Activated CD8-positive, alpha-beta T cell treated with anti-CD3 and anti-CD28 coated beads, Interleukin-2, amount 10 ng/mL, durations not matched to agents 7 days and 5 days (primary cell): Measurements from ENCODE around the gene COQ2. TPM values are rescaled to one million over a fixed set of nuclear protein-coding genes. Genes with fewer than 3 reads are reported as not detected.

Source experiments
- ATAC-seq: fragments of 150-1000 bp; cut with Tn5 transposase; one replicate; pipeline ENCODE4 v1.10.0; 2021; ENCODE audit warnings: moderate library complexity
- CTCF ChIA-PET: fragments of 350-600 bp; sonication (Branson Sonifier 250); formaldehyde crosslinking; loops from one replicate; lab custom pipeline; 2021; ENCODE audit warnings: antibody characterized with exemption; lab: Charles Lee
- POLR2A ChIA-PET: fragments of 350-600 bp; sonication (Branson Sonifier 250); formaldehyde crosslinking; loops from one replicate; lab custom pipeline; 2021; ENCODE audit warnings: antibody characterized with exemption; lab: Charles Lee
- DNase-seq: peaks from one replicate; pipeline ENCODE4 v3.0.0-alpha.2; 2020
- H3K27ac Mint-ChIP-seq: one replicate; pipeline ENCODE4 v1.8.0; 2021; ENCODE audit warnings: mild to moderate bottlenecking, mixed read lengths
- H3K27me3 Mint-ChIP-seq: one replicate; pipeline ENCODE4 v1.8.0; 2021; ENCODE audit warnings: low read depth, mixed read lengths
- H3K36me3 Mint-ChIP-seq: one replicate; pipeline ENCODE4 v1.8.0; 2021; ENCODE audit warnings: low read depth, mixed read lengths
- H3K4me1 Mint-ChIP-seq: one replicate; pipeline ENCODE4 v1.8.0; 2021; ENCODE audit warnings: low read depth, mixed read lengths
- H3K4me3 Mint-ChIP-seq: one replicate; pipeline ENCODE4 v1.8.0; 2021; ENCODE audit warnings: mild to moderate bottlenecking, mixed read lengths
- H3K9me3 Mint-ChIP-seq: one replicate; pipeline ENCODE4 v1.8.0; 2022; ENCODE audit warnings: mixed read lengths; ENCODE audit not compliant: insufficient read depth
- total RNA-seq, 2 experiments: library from RNA; stranded (reverse); gene quantifications; one replicate each; pipeline ENCODE4 v1.2.3, GENCODE V29; 2021

COQ2 gene
- total RNA-seq, 2 experiments from 2014 or later, result 21.3 to 21.9 TPM

DNA sequence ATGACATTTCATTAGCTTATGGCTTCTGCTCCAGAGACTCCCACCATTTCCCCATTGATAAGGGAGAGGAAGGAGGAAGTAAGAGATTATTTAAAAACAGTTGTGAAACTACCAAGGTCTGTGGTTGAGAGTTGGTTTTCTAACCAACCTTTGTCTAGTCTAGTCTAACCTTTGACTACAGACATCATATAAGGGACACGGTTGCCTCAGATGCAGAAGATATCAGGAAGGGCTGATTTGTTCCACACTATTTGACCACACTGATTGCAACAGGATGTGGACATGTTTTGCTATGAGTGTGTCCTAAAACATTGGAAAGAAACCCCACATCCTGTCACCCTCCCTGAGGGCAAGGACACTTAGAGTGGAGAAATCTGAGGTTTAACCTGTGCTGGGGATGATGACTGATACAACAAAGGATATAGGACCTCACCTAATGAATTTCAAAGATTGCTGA, 53.0 kb downstream of the COQ2 start:
- CTCF ChIA-PET, result interaction anchor here (0.9 kb wide), 1 partner anchor 14 kb away, joined by 3 read pairs; no protein-coding TSS in a partner anchor
- POLR2A ChIA-PET, result interaction anchor here (1.1 kb wide), 1 partner anchor 14 kb away, joined by 5 read pairs; no protein-coding TSS in a partner anchor
- Mint-ChIP-seq H3K27me3 (no peaks in the 10 kb centered on the region), H3K36me3 (peaks cover 45% of the 10 kb centered on the region), H3K27ac (peak overlapping the region; percentile 65), H3K4me1 (peaks cover 66% of the 10 kb centered on the region), H3K4me3 (peak overlapping the region; percentile 24), H3K9me3 (no peaks in the 10 kb centered on the region)
- peak; percentile 75 for DNase-seq
- peak; percentile 84 for ATAC-seq

DNA sequence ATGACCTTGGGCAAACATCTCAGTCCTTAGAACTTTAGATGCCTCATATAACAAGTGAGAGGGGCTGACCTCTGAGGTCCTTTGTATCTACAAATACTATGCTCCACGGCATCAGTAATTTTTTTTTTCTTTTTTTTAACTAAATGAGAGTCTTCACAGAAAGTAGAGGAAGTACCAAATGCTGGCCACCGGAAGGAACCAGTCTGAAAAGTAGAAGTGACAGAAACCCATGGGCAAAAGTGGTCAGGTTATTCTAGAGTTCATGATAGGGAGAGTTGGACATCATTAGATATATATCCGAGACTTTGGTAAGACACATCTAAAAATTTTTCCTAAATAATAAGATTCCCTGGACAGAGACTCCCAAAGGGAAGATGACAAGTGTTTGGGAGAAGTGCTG, 53.7 kb downstream of the COQ2 start:
- no peak for DNase-seq
- Mint-ChIP-seq H3K4me1 (peaks cover 60% of the 10 kb centered on the region), H3K9me3 (no peaks in the 10 kb centered on the region), H3K27ac (no peak overlapping the region), H3K36me3 (peaks cover 44% of the 10 kb centered on the region), H3K4me3 (no peak overlapping the region), H3K27me3 (no peaks in the 10 kb centered on the region)
- ChIA-PET POLR2A (interaction anchor here (1.1 kb wide), 1 partner anchor 13 kb away, joined by 5 read pairs; no protein-coding TSS in a partner anchor), CTCF (interaction anchor here (0.9 kb wide), 1 partner anchor 13 kb away, joined by 3 read pairs; no protein-coding TSS in a partner anchor)
- ATAC-seq, result no peak

DNA sequence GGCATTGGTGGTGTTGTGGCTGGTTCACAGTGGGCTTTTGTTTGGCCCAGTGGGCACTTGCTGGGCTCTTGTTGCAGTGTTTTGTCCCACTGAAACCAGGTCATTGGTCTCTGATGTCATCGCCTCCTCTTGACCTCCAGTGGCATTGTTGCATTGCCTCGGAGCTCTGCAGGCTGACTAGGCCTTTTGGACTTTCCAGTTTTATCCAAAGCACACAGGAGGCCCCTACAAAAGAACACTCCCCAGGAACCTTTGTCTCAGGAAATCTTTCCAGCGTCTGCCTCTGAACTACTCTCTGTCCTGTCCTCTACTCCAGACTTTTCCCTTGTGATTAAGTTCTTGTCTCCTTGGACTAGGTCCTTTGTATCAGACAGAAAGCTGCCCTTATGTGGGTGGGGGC, 54.8 kb downstream of the COQ2 start:
- Mint-ChIP-seq H3K27me3 (no peaks in the 10 kb centered on the region), H3K4me3 (no peak overlapping the region), H3K27ac (peak overlapping the region; percentile 28), H3K9me3 (no peaks in the 10 kb centered on the region), H3K36me3 (peaks cover 34% of the 10 kb centered on the region), H3K4me1 (peaks cover 52% of the 10 kb centered on the region)
- ATAC-seq (no peak), DNase-seq (no peak)
- CTCF ChIA-PET, result no interaction called here
- POLR2A ChIA-PET, result interaction anchor here (1.3 kb wide), 1 partner anchor 12 kb away, joined by 6 read pairs; no protein-coding TSS in a partner anchor

DNA sequence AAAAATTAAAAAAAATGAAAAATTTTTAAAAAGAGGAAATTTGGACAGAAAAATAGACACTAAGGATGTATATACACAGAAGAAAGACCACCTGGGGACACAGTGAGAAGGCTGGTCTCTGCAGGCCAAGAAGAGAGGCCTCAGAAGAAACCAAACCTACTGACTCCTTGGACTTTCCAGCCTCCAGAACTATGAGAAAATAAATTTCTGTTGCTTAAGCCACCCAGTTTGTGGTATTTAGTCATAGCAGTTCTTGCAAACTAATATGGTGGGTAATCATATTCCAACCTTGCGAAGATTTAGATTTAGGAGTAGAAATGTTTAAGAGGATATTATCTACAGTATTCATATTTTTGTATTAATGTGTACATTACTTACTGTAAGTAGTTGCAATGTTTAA, 56.4 kb downstream of the COQ2 start:
- Mint-ChIP-seq H3K9me3 (no peaks in the 10 kb centered on the region), H3K4me1 (peaks cover 61% of the 10 kb centered on the region), H3K27me3 (no peaks in the 10 kb centered on the region), H3K27ac (no peak overlapping the region), H3K36me3 (peaks cover 34% of the 10 kb centered on the region), H3K4me3 (no peak overlapping the region)
- no peak for ATAC-seq
- ChIA-PET POLR2A (no interaction called here), CTCF (no interaction called here)
- DNase-seq, result no peak

DNA sequence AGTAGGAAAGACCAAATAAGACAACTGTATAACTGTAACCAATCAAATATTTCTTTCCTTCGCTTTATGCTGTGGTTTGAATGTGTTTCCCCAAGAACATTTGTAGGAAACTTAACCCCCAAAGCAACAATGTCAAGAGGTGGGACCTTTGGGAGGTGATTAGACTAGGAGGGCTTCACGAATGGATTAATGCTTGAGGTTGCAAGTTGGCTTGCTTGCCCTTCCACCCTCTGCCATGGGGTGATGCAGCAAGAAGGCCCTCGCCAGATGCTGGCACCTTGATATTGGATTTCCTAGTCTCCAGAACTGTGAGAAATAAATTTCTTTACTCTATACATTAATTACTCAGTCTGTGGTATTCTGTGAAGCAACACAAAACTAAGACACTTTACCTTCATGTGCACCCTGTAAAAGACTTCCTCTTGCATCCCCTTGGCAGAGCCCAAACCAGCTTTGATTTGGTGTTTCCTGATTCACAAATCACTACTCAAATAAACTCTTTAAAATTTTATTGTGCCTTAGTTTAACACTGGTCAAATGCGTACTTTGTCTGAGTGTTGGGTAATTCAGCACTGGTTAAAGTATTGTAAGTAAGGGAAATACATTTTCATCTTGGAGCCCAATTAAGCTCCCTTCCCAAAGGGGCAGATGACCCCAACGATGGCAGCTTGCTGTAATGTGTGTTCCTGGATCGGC, 59.9 kb downstream of the COQ2 start:
- no peak overlapping the region for H3K27ac Mint-ChIP-seq
- no peak overlapping the region for H3K4me3 Mint-ChIP-seq
- CTCF ChIA-PET, result interaction anchor here (1.8 kb wide), 1 partner anchor 36 kb away, joined by 4 read pairs; no protein-coding TSS in a partner anchor
- no peaks in the 10 kb centered on the region for H3K27me3 Mint-ChIP-seq
- no peaks in the 10 kb centered on the region for H3K9me3 Mint-ChIP-seq
- no peak for ATAC-seq
- H3K36me3 Mint-ChIP-seq, result peaks cover 21% of the 10 kb centered on the region
- POLR2A ChIA-PET, result interaction anchor here (0.6 kb wide), 1 partner anchor 340 kb away, joined by 3 read pairs; no protein-coding TSS in a partner anchor
- H3K4me1 Mint-ChIP-seq, result peaks cover 51% of the 10 kb centered on the region
- DNase-seq, result no peak

DNA sequence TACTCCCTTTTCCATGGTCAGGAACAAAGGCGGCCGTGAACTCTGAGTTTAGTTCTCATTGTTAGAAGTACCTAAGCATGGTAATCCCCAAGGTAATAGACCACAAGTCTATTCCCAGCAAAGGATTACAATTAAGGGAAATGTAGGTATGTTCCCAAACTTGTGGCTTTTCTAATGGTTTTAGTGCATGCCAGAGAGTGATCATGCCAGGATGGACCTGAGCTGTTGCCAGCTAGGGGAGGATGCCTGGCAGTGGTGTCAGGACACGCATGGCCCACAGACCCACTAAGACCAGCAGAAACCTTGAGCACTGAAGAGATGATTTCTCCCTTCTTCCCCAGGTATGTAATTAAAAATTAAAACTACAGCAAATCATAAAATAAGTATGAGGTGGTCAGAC, 60.8 kb downstream of the COQ2 start:
- peaks cover 57% of the 10 kb centered on the region for H3K4me1 Mint-ChIP-seq
- CTCF ChIA-PET, result interaction anchor here (1.8 kb wide), 1 partner anchor 37 kb away, joined by 4 read pairs; no protein-coding TSS in a partner anchor

DNA sequence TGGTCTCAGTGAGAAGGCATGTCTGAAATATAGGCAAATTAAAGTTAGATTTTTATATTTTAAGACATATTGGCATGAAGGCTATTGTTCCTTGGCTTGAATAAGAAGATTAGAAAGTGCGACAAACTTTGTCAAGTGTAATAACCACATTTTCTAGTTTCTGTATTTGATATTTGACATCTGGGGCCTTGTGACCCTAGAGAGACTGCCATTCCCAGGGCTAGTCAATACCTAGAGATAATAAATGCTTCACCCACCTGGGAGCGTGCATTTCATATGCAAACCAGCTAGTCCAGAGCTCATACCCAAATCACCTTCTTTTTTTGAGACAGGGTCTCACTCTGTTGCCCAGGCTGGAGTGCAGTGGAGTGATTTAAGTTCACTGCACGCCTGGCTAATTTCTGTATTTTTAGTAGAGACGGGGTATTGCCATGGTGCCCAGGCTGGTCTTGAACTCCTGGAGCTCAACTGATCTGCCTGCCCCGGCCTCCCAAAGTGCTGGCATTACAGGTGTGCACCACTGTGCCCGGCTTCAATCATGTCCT, 62.6 kb downstream of the COQ2 start:
- peaks cover 13% of the 10 kb centered on the region for H3K36me3 Mint-ChIP-seq
- peaks cover 70% of the 10 kb centered on the region for H3K4me1 Mint-ChIP-seq
- DNase-seq, result no peak
- ATAC-seq, result no peak
- no peaks in the 10 kb centered on the region for H3K27me3 Mint-ChIP-seq
- ChIA-PET CTCF (interaction anchor here (0.9 to 1.1 kb wide), 2 partner anchors 12 to 60 kb away, joined by 3 read pairs; no protein-coding TSS in a partner anchor), POLR2A (no interaction called here)
- no peaks in the 10 kb centered on the region for H3K9me3 Mint-ChIP-seq
- no peak overlapping the region for H3K27ac Mint-ChIP-seq
- H3K4me3 Mint-ChIP-seq, result no peak overlapping the region

More for the DNA sequence above, 60.8 kb downstream of the COQ2 start:
- ATAC-seq (no peak), DNase-seq (no peak)
- Mint-ChIP-seq H3K4me3 (no peak overlapping the region), H3K27me3 (no peaks in the 10 kb centered on the region), H3K9me3 (no peaks in the 10 kb centered on the region), H3K36me3 (peaks cover 17% of the 10 kb centered on the region), H3K27ac (no peak overlapping the region)
- POLR2A ChIA-PET, result no interaction called here

DNA sequence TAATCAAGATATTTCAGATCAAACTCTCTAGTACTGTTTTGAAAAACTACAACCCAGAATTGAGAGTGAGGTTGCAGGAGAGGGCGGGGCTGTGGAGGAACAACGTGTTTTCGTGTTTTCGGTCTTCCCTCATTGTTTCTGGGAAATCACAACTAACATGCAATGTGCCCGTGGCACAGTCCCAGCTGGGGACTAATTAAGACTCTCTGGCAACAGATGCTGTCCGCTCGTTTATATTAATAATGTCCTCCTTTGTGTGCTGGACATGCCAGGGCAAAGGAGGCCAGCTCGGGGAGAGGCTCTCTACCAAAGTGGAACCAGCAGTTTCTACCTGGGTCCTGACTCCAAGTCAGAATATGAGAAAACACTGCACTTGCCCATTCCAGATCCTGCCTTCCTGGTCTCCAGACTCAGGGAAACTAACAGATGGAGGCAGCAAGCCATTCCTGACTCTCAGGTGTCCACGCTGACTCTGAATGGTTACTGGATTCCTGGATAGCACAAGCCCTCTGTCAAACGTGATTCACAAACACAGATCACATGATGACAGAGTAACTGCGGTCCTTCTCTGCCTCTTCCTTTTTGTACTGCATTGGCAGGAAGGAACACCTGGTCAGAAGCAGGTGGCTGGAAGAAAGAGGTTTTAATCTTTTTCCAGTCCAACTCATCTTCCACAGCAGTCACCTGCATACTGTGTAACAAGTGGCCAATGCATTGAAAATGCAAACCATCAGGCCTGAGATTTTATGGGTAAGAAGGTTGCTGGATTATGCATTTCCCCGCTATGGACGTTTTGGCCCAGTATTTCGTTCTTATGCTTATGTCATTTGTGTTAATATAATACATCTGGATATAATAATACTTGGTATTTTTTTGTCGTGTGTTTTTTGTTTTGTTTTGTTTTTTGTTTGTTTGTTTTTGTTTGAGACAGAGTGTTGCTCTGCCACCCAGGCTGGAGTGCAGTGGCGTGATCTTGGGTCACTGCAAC, 65.0 kb downstream of the COQ2 start:
- Mint-ChIP-seq H3K4me1 (peaks cover 76% of the 10 kb centered on the region), H3K27ac (peak overlapping the region; percentile 87), H3K9me3 (no peaks in the 10 kb centered on the region), H3K4me3 (peak overlapping the region; percentile 80), H3K36me3 (peaks cover 19% of the 10 kb centered on the region), H3K27me3 (no peaks in the 10 kb centered on the region)
- DNase-seq (peak; percentile 72), ATAC-seq (peak; percentile 49)
- ChIA-PET CTCF (interaction anchor here (0.9 to 2.7 kb wide), 5 partner anchors 9 to 135 kb away, joined by 3 to 47 read pairs (median 5); partner anchors contain the start of gene PLAC8), POLR2A (interaction anchor here (2.0 kb wide), 1 partner anchor 65 kb away, joined by 5 read pairs; the partner anchor contains the start of gene COQ2)

DNA sequence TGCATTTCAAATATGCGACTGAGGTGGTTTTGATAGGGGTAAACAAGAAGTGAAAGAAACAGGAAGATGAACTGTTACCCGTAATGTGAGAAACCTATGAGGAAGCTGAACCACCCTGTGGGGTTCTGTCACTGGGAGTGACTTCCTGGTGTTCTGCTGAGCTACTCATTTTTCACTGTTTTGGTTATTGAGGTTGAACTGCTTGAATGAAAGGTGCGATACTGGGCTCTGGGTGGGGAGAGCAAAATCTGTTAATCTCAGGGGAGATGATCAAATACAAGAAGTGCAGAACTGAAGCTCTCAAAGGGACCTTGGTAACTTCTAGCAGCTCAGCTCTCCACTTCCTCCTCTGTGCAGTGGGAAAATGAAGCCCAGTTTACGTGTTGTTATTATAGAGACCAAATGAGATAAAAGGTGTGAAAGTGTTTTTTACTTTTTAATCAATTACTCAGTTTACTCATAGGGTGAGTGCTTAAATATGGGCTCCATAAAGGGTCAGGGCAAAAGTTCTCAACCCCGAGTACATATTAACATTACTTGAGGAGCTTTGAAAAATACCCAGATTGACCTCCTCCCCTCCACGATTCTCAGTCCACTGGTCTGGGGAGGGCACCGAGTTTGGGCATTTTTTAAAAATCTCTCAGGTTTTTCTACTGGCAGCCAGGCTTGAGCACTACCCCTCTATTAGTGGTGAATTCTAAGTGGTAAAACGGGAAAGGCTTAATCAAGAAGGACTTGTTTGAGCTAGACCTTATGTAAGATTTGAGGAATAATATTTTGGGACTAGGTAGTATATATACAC, 66.7 kb downstream of the COQ2 start:
- ATAC-seq (peak; percentile 91), DNase-seq (peak; percentile 86)
- H3K36me3 Mint-ChIP-seq, result peaks cover 12% of the 10 kb centered on the region
- ChIA-PET CTCF (interaction anchor here (0.7 to 2.7 kb wide), 18 partner anchors 9 to 144 kb away, joined by 3 to 47 read pairs (median 5); partner anchors contain the start of genes COQ2 and PLAC8), POLR2A (interaction anchor here (0.6 to 2.0 kb wide), 18 partner anchors 9 to 318 kb away, joined by 3 to 21 read pairs (median 4); partner anchors contain the start of genes COPS4 and COQ2)
- peaks cover 5% of the 10 kb centered on the region for H3K9me3 Mint-ChIP-seq
- peaks cover 76% of the 10 kb centered on the region for H3K4me1 Mint-ChIP-seq
- peak overlapping the region; percentile 80 for H3K4me3 Mint-ChIP-seq
- H3K27me3 Mint-ChIP-seq, result no peaks in the 10 kb centered on the region
- H3K27ac Mint-ChIP-seq, result peak overlapping the region; percentile 87

DNA sequence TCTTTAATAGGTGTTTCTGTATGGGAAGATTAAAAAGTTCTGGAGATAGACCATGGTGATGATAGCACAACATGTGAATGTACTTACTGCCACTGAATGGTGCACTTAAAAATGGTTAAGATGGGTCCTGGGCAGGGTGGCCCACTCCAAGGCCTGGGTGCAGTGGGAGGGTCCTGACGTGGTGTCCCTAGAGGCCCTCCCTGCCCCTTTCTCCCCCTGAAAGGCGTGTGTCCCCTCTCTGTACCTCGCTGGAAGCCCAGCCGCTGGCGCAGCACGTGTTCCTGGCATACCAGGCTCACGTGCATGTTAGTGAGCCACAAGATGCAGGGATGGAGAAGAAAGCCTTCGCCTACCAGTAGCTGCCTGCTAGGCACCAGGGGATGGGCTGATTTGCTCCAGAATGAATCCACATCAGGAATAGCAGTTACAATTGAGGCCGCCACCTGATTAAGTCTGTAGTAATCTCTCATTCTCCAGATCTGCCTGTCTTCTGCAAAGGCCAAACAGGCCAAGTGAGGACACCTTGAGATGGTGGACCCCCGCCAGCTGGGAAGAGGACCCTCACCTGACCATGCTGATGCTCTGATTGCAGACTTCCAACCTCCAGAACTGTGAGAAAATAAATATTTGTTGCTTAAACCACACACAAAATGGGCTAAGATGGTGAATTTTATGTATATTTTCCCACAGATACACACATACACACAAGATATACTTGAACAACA, 67.5 kb downstream of the COQ2 start:
- Mint-ChIP-seq H3K4me3 (peak overlapping the region; percentile 80), H3K4me1 (peaks cover 82% of the 10 kb centered on the region), H3K27me3 (no peaks in the 10 kb centered on the region), H3K9me3 (peaks cover 5% of the 10 kb centered on the region), H3K36me3 (peaks cover 14% of the 10 kb centered on the region), H3K27ac (peak overlapping the region; percentile 87)
- ChIA-PET POLR2A (interaction anchor here (0.8 to 1.9 kb wide), 14 partner anchors 8 to 317 kb away, joined by 3 to 21 read pairs (median 4); no protein-coding TSS in a partner anchor), CTCF (interaction anchor here (0.7 to 2.7 kb wide), 17 partner anchors 9 to 182 kb away, joined by 3 to 47 read pairs (median 5); partner anchors contain the start of genes COPS4, COQ2 and PLAC8)
- DNase-seq (no peak), ATAC-seq (no peak)
